Activated naive CD8-positive, alpha-beta T cell treated with anti-CD3 and anti-CD28 coated beads, Interleukin-2, amount 10 ng/mL, durations not matched to agents 7 days and 5 days (primary cell): ENCODE results near the gene BICRAL. TPM values are rescaled to one million over a fixed set of nuclear protein-coding genes. Genes with fewer than 3 reads are reported as not detected.
"Not testable (repeated sequence)": the region's sequence is repeated elsewhere in the genome, so short reads cannot be mapped to it uniquely, and the experiment has no call there.

ENCODE experiments used
- ATAC-seq: fragments of 150-1000 bp; cut with Tn5 transposase; one replicate; pipeline ENCODE4 v1.10.0; 2021; ENCODE audit warnings: low read depth, moderate library complexity
- POLR2A ChIA-PET: fragments of 350-600 bp; sonication (Branson Sonifier 250); formaldehyde crosslinking; loops from one replicate; lab custom pipeline; 2021; ENCODE audit warnings: antibody characterized with exemption; lab: Charles Lee
- DNase-seq: peaks from one replicate; pipeline ENCODE4 v3.0.0; 2021
- H3K27ac Mint-ChIP-seq: one replicate; pipeline ENCODE4 v1.8.0; 2022; ENCODE audit warnings: mild to moderate bottlenecking, mixed read lengths
- H3K27me3 Mint-ChIP-seq: one replicate; pipeline ENCODE4 v1.8.0; 2022; ENCODE audit warnings: mild to moderate bottlenecking, moderate library complexity, mixed read lengths
- H3K36me3 Mint-ChIP-seq: one replicate; pipeline ENCODE4 v1.8.0; 2021; ENCODE audit warnings: mild to moderate bottlenecking, mixed read lengths
- H3K4me1 Mint-ChIP-seq: one replicate; pipeline ENCODE4 v1.8.0; 2021; ENCODE audit warnings: mixed read lengths
- H3K4me3 Mint-ChIP-seq: one replicate; pipeline ENCODE4 v1.8.0; 2022; ENCODE audit warnings: mild to moderate bottlenecking, moderate library complexity, mixed read lengths
- H3K9me3 Mint-ChIP-seq: one replicate; pipeline ENCODE4 v1.8.0; 2021; ENCODE audit warnings: mixed read lengths
- total RNA-seq, 2 experiments: library from RNA; stranded (reverse); gene quantifications; one replicate each; pipeline ENCODE4 v1.2.3, GENCODE V29; 2021

Gene BICRAL
- total RNA-seq, 2 experiments from 2014 or later: 28.3 to 29.6 TPM

GRCh38 chr6:42786525-42786985, 4.7 kb downstream of the BICRAL start:
- DNase-seq (no peak), ATAC-seq (no peak)
- Mint-ChIP-seq H3K4me3 (no peak overlapping the region), H3K27me3 (no peaks in the 10 kb centered on the region), H3K27ac (no peak overlapping the region), H3K4me1 (peaks cover 36% of the 10 kb centered on the region), H3K9me3 (no peaks in the 10 kb centered on the region), H3K36me3 (peaks cover 26% of the 10 kb centered on the region)
- POLR2A ChIA-PET: interaction anchor here (6.8 to 22.2 kb wide), 2 partner anchors 15 to 40 kb away, joined by 168 to 450 read pairs; partner anchors contain the start of gene TBCC

GRCh38 chr6:42787063-42787472, 5.2 kb downstream of the BICRAL start:
- Mint-ChIP-seq H3K36me3 (peaks cover 26% of the 10 kb centered on the region), H3K9me3 (no peaks in the 10 kb centered on the region), H3K4me1 (peaks cover 36% of the 10 kb centered on the region), H3K4me3 (no peak overlapping the region), H3K27ac (no peak overlapping the region), H3K27me3 (no peaks in the 10 kb centered on the region)
- DNase-seq (no peak), ATAC-seq (no peak)
- POLR2A ChIA-PET: interaction anchor here (1.2 to 6.8 kb wide), 3 partner anchors 15 to 46 kb away, joined by 6 to 168 read pairs (median 6); partner anchors contain the start of gene TBCC

GRCh38 chr6:42788671-42789070, 6.8 kb downstream of the BICRAL start:
- Mint-ChIP-seq H3K9me3 (no peaks in the 10 kb centered on the region), H3K4me3 (no peak overlapping the region), H3K27me3 (no peaks in the 10 kb centered on the region), H3K4me1 (peaks cover 36% of the 10 kb centered on the region), H3K36me3 (peaks cover 26% of the 10 kb centered on the region), H3K27ac (peak overlapping the region; percentile 31)
- no peak for DNase-seq
- ATAC-seq: no peak
- POLR2A ChIA-PET: interaction anchor here (0.7 to 2.8 kb wide), 2 partner anchors 43 to 46 kb away, joined by 3 to 13 read pairs; partner anchors contain the start of gene TBCC

- peaks cover 24% of the 10 kb centered on the region for H3K36me3 Mint-ChIP-seq
- peak overlapping the region; percentile 10 for H3K27ac Mint-ChIP-seq
- POLR2A ChIA-PET: interaction anchor here (0.7 to 2.8 kb wide), 3 partner anchors 20 to 45 kb away, joined by 5 to 13 read pairs (median 6); partner anchors contain the start of gene TBCC
- DNase-seq: no peak
- no peak overlapping the region for H3K4me3 Mint-ChIP-seq
- no peaks in the 10 kb centered on the region for H3K27me3 Mint-ChIP-seq
- ATAC-seq: no peak
- peaks cover 21% of the 10 kb centered on the region for H3K4me1 Mint-ChIP-seq
- H3K9me3 Mint-ChIP-seq: no peaks in the 10 kb centered on the region
Measured at GRCh38 chr6:42790549-42791181, 8.8 kb downstream of the BICRAL start.

- ATAC-seq (no peak), DNase-seq (no peak)
- Mint-ChIP-seq H3K27me3 (no peaks in the 10 kb centered on the region), H3K4me3 (no peak overlapping the region), H3K36me3 (peaks cover 21% of the 10 kb centered on the region), H3K27ac (no peak overlapping the region), H3K4me1 (peaks cover 29% of the 10 kb centered on the region), H3K9me3 (no peaks in the 10 kb centered on the region)
- POLR2A ChIA-PET: interaction anchor here (1.2 to 1.5 kb wide), 2 partner anchors 10 to 45 kb away, joined by 8 read pairs; partner anchors contain the start of genes BICRAL and TBCC
Measured at GRCh38 chr6:42791706-42792320, 10.0 kb downstream of the BICRAL start.

- ATAC-seq (no peak), DNase-seq (no peak)
- Mint-ChIP-seq H3K4me3 (no peak overlapping the region), H3K9me3 (no peaks in the 10 kb centered on the region), H3K4me1 (peaks cover 11% of the 10 kb centered on the region), H3K36me3 (peaks cover 9% of the 10 kb centered on the region), H3K27me3 (no peaks in the 10 kb centered on the region), H3K27ac (no peak overlapping the region)
- POLR2A ChIA-PET: no interaction called here
Measured at GRCh38 chr6:42795651-42796050, 13.8 kb downstream of the BICRAL start.

- H3K27ac Mint-ChIP-seq: no peak overlapping the region
Measured at GRCh38 chr6:42796171-42796570, 14.3 kb downstream of the BICRAL start.

GRCh38 chr6:42797696-42798095, 15.8 kb downstream of the BICRAL start:
- H3K27me3 Mint-ChIP-seq, POLR2A ChIA-PET, H3K27ac Mint-ChIP-seq: not testable (repeated sequence)

More at GRCh38 chr6:42796171-42796570, 14.3 kb downstream of the BICRAL start:
- POLR2A ChIA-PET: no interaction called here
- Mint-ChIP-seq H3K4me3 (no peak overlapping the region), H3K36me3 (peaks cover 5% of the 10 kb centered on the region), H3K4me1 (peaks cover 9% of the 10 kb centered on the region), H3K9me3 (no peaks in the 10 kb centered on the region), H3K27me3 (no peaks in the 10 kb centered on the region)
- ATAC-seq: no peak
- DNase-seq: no peak

GRCh38 chr6:42805297-42805861, 23.5 kb downstream of the BICRAL start:
- H3K4me3 Mint-ChIP-seq: no peak overlapping the region
- H3K9me3 Mint-ChIP-seq: no peaks in the 10 kb centered on the region
- DNase-seq (no peak), ATAC-seq (no peak)
- H3K36me3 Mint-ChIP-seq: peaks cover 5% of the 10 kb centered on the region
- H3K27ac Mint-ChIP-seq: no peak overlapping the region
- no peaks in the 10 kb centered on the region for H3K27me3 Mint-ChIP-seq
- POLR2A ChIA-PET: no interaction called here
- no peaks in the 10 kb centered on the region for H3K4me1 Mint-ChIP-seq

More at GRCh38 chr6:42797696-42798095, 15.8 kb downstream of the BICRAL start:
- H3K4me1 Mint-ChIP-seq, H3K9me3 Mint-ChIP-seq, ATAC-seq, DNase-seq, H3K4me3 Mint-ChIP-seq, H3K36me3 Mint-ChIP-seq: not testable (repeated sequence)

GRCh38 chr6:42806359-42806758, 24.5 kb downstream of the BICRAL start:
- ATAC-seq, H3K27ac Mint-ChIP-seq, H3K27me3 Mint-ChIP-seq, H3K4me3 Mint-ChIP-seq, H3K4me1 Mint-ChIP-seq, DNase-seq, H3K36me3 Mint-ChIP-seq, H3K9me3 Mint-ChIP-seq: not testable (repeated sequence)
- POLR2A ChIA-PET: interaction anchor here (0.6 kb wide), 1 partner anchor 20 kb away, joined by 3 read pairs; no protein-coding TSS in a partner anchor

GRCh38 chr6:42808492-42809483, 26.9 kb downstream of the BICRAL start:
- Mint-ChIP-seq H3K4me3 (no peak overlapping the region), H3K36me3 (peaks cover 14% of the 10 kb centered on the region), H3K9me3 (no peaks in the 10 kb centered on the region), H3K27ac (no peak overlapping the region), H3K27me3 (no peaks in the 10 kb centered on the region), H3K4me1 (no peaks in the 10 kb centered on the region)
- DNase-seq (no peak), ATAC-seq (no peak)
- POLR2A ChIA-PET: interaction anchor here (0.6 to 0.7 kb wide), 3 partner anchors 62 to 501 kb away, joined by 3 to 4 read pairs (median 3); no protein-coding TSS in a partner anchor

- no peak for DNase-seq
- Mint-ChIP-seq H3K36me3 (peaks cover 12% of the 10 kb centered on the region), H3K4me3 (no peak overlapping the region), H3K27ac (no peak overlapping the region), H3K4me1 (no peaks in the 10 kb centered on the region), H3K27me3 (no peaks in the 10 kb centered on the region), H3K9me3 (no peaks in the 10 kb centered on the region)
- POLR2A ChIA-PET: no interaction called here
- ATAC-seq: no peak
Measured at GRCh38 chr6:42813074-42813645, 31.3 kb downstream of the BICRAL start.
